Hepatocyte (in vitro differentiated cells): ENCODE measurements around the gene COX7B2. TPM values are rescaled to one million over a fixed set of nuclear protein-coding genes. Genes with fewer than 3 reads are reported as not detected.

Experiments used
- polyA plus RNA-seq: library from polyadenylated mRNA; unstranded; fragments of >200 nt; fragmentation: Nextera tagmentation; extraction: Ambion mirVana; gene quantifications from 2 replicates; pipeline ENCODE4 v1.2.1, GENCODE V29; 2016
- total RNA-seq: library from RNA; depleted of rRNA; stranded (reverse); fragments of >200 nt; gene quantifications from 2 replicates; pipeline ENCODE4 v1.2.3, GENCODE V29; 2014

Gene COX7B2
- total and polyA plus RNA-seq, 2 experiments from 2014 or later: not detected

Other genes starting within 250 kb of the COX7B2 start
- gene GABRA4, start 84.3 kb upstream of the COX7B2 start, total RNA-seq: 0.73 and 1.2 TPM in 2 replicates
- 0.04 and 0.27 TPM in 2 replicates for gene GABRA4, start 84.3 kb upstream of the COX7B2 start, polyA plus RNA-seq
- 2.8 and 4.9 TPM in 2 replicates for gene GABRB1, start 122.3 kb upstream of the COX7B2 start, total RNA-seq
- gene GABRB1, start 122.3 kb upstream of the COX7B2 start, polyA plus RNA-seq: 3.6 and 5.5 TPM in 2 replicates